22Rv1 (cell line): ENCODE measurements around the gene SAMSN1.

Source experiments
- CTCF ChIP-seq: fragments of 450-650 bp; IDR thresholded peaks from 2 replicates; pipeline ENCODE4 v1.5.1; 2017; ENCODE audit warnings: mild to moderate bottlenecking
- ZFX ChIP-seq: fragments of 450-650 bp; IDR thresholded peaks from 2 replicates; pipeline ENCODE4 v1.6.1; 2017; ENCODE audit warnings: antibody characterized with exemption, borderline replicate concordance

DNA sequence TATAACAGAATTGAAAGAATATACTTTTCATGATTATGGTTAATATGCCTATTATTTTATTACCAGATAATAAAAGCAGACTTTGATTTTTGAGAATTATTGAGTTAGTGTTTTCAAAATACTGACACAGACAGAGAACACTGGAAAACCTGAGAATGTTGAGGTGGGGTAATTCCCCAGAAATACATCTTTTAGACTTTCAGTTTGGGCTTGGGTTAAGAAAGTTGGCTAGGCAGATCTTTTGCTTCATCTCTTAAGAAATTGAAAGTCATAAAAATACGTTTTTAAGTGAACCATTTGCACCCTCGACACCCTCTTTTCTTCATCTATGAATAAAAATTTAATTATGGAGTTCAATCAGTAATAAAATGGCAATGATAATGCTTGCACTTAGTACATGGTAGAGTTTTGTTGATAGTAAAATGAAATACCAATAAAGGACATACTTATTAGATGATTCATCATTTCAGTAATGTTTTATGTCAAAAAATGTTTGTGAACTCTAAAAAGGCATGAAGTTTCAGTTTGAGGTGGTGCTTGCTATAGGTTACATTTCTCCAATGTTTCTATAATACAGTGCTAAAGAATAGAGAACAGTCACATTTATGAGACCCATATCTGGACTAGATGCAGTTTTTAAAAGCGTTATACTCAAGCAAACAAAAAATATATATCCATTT is 1.9 kb upstream of the SAMSN1 start:
- TF ChIP-seq CTCF, result no peak
- TF ChIP-seq ZFX, result no peak
